Esophagus muscularis mucosa (tissue), 4 donors: Measurements from ENCODE around the gene EFEMP2.

Source experiments
- CTCF ChIP-seq, 3 experiments: fragments of 200-600 bp in 2 of 3; fragments of 450-650 bp in 1 of 3; sonication (generic) in 2 of 3; IDR thresholded peaks; one replicate each; pipeline ENCODE4 v1.5.1; 2017 to 2019; ENCODE audit warnings: antibody characterized with exemption in 3 of 3, mild to moderate bottlenecking in 2 of 3, moderate library complexity in 1 of 3
- EP300 ChIP-seq: sonication (generic); formaldehyde crosslinking; IDR thresholded peaks from one replicate; pipeline ENCODE4 v1.6.1; 2017; ENCODE audit warnings: antibody characterized with exemption
- POLR2A ChIP-seq: fragments of 450-650 bp; IDR thresholded peaks from one replicate; pipeline ENCODE4 v1.6.1; 2017; ENCODE audit warnings: antibody characterized with exemption, moderate library complexity, mild to moderate bottlenecking, low read depth
- POLR2AphosphoS5 ChIP-seq, 2 donors: sonication (generic); formaldehyde crosslinking; IDR thresholded peaks; one replicate each; pipeline ENCODE4 v1.6.1; 2017; ENCODE audit warnings: antibody characterized with exemption in 2 of 2

GRCh38 chr11:65894034-65894591 is 21.5 kb upstream of the EFEMP2 start:
- no peak for TF ChIP-seq POLR2A
- TF ChIP-seq CTCF (IDR thresholded peaks at IDR 0.05) = no peak
- no peak for TF ChIP-seq EP300
- TF ChIP-seq POLR2AphosphoS5 (IDR thresholded peaks at IDR 0.05) = no peak
